Osteoblast (primary cell): ENCODE results near the gene RCOR2. TPM values are rescaled to one million over a fixed set of nuclear protein-coding genes. Genes with fewer than 3 reads are reported as not detected.

Experiments
- DNase-seq: peaks from one replicate; pipeline ENCODE4 v3.0.0; 2011; ENCODE audit warnings: low spot score, mixed read lengths; ENCODE audit not compliant: insufficient read length; ENCODE audit errors: missing footprints
- H2AFZ ChIP-seq: 2 replicates; pipeline ENCODE4 v1.6.0; 2011; ENCODE audit warnings: mild to moderate bottlenecking, low read length
- H3K27ac ChIP-seq: 2 replicates; pipeline ENCODE4 v1.5.1; 2011; ENCODE audit warnings: mild to moderate bottlenecking, low read depth, low read length, moderate library complexity
- H3K27me3 ChIP-seq: 2 replicates; pipeline ENCODE4 v1.6.0; 2012; ENCODE audit warnings: mild to moderate bottlenecking, control low read depth, inconsistent platforms, low read length, moderate library complexity; ENCODE audit not compliant: insufficient read depth
- H3K36me3 ChIP-seq: 2 replicates; pipeline ENCODE4 v1.5.1; 2011; ENCODE audit warnings: mild to moderate bottlenecking, low read length, control low read depth, moderate library complexity; ENCODE audit not compliant: insufficient read depth
- H3K4me1 ChIP-seq: 2 replicates; pipeline ENCODE4 v1.5.1; 2011; ENCODE audit warnings: mild to moderate bottlenecking, low read length, control low read depth, moderate library complexity; ENCODE audit not compliant: insufficient read depth
- H3K4me2 ChIP-seq: 2 replicates; pipeline ENCODE4 v1.6.0; 2011; ENCODE audit warnings: mild to moderate bottlenecking, low read length; ENCODE audit not compliant: insufficient read depth
- H3K4me3 ChIP-seq: fragments of 200-600 bp; sonication (generic); 3 replicates; pipeline ENCODE4 v1.5.1; 2012; ENCODE audit warnings: mild to moderate bottlenecking, low read length, inconsistent platforms; ENCODE audit not compliant: insufficient read depth
- H3K79me2 ChIP-seq: 2 replicates; pipeline ENCODE4 v1.6.0; 2012; ENCODE audit warnings: mild to moderate bottlenecking, low read length, control low read depth, inconsistent platforms; ENCODE audit not compliant: insufficient read depth
- H3K9me3 ChIP-seq: 2 replicates; pipeline ENCODE4 v1.5.1; 2011; ENCODE audit warnings: low read depth, low read length, control low read depth
- H4K20me1 ChIP-seq: 2 replicates; pipeline ENCODE4 v1.6.0; 2012; ENCODE audit warnings: mild to moderate bottlenecking, low read length, control low read depth; ENCODE audit not compliant: insufficient read depth
- total RNA-seq: library from RNA; depleted of rRNA; stranded (reverse); fragments of >200 nt; gene quantifications from 2 replicates; pipeline ENCODE4 v1.2.3, GENCODE V29; 2012
- TF ChIP-seq, protein P1 (sequence below): IDR thresholded peaks from 2 replicates; pipeline ENCODE4 v1.5.1; 2011; ENCODE audit warnings: mild to moderate bottlenecking, low read depth, low read length, moderate library complexity; ENCODE audit errors: extremely low read depth

Gene RCOR2
- total RNA-seq, 1 donor, result under 0.01 TPM

- H3K79me2 ChIP-seq, result peaks cover 86% of the 10 kb centered on the region
- peaks cover 75% of the 10 kb centered on the region for H4K20me1 ChIP-seq
- no peak overlapping the region for H3K27ac ChIP-seq
- no peaks in the 10 kb centered on the region for H3K27me3 ChIP-seq
- DNase-seq, result no peak
- no peaks in the 10 kb centered on the region for H3K36me3 ChIP-seq
- no peak overlapping the region for H2AFZ ChIP-seq
- TF ChIP-seq, protein P1, sequence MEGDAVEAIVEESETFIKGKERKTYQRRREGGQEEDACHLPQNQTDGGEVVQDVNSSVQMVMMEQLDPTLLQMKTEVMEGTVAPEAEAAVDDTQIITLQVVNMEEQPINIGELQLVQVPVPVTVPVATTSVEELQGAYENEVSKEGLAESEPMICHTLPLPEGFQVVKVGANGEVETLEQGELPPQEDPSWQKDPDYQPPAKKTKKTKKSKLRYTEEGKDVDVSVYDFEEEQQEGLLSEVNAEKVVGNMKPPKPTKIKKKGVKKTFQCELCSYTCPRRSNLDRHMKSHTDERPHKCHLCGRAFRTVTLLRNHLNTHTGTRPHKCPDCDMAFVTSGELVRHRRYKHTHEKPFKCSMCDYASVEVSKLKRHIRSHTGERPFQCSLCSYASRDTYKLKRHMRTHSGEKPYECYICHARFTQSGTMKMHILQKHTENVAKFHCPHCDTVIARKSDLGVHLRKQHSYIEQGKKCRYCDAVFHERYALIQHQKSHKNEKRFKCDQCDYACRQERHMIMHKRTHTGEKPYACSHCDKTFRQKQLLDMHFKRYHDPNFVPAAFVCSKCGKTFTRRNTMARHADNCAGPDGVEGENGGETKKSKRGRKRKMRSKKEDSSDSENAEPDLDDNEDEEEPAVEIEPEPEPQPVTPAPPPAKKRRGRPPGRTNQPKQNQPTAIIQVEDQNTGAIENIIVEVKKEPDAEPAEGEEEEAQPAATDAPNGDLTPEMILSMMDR, result no peak
- H3K4me3 ChIP-seq, result no peak overlapping the region
- H3K4me1 ChIP-seq, result peaks cover 41% of the 10 kb centered on the region
- no peaks in the 10 kb centered on the region for H3K9me3 ChIP-seq
- H3K4me2 ChIP-seq, result no peak overlapping the region
Measured at GRCh38 chr11:63874511-63874910, 42.5 kb downstream of the RCOR2 start.

DNA sequence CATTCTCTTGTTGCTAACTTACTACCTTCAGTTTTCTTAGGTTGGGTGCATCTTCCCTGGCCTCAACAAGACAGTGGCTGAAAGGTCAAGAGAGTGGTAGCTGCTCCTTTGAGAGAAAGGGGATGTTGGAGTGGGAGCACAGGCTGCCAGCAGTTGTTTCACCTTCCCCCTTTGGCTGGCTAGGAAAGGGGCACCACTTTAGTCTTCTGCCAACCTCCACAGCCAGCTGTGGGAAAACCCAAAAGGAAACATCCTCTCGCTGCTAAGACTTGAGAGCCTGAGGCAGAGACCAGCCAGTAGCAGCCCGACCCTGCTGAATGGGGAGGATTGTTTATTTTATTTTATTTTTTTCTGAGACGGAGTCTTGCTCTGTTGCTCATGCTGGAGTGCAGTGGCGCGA is 43.7 kb downstream of the RCOR2 start:
- peaks cover 36% of the 10 kb centered on the region for H3K4me1 ChIP-seq
- TF ChIP-seq, protein P1, result no peak
- DNase-seq, result no peak
- H3K79me2 ChIP-seq, result peaks cover 88% of the 10 kb centered on the region
- H3K36me3 ChIP-seq, result no peaks in the 10 kb centered on the region
- no peak overlapping the region for H3K4me2 ChIP-seq
- peaks cover 76% of the 10 kb centered on the region for H4K20me1 ChIP-seq
- no peaks in the 10 kb centered on the region for H3K27me3 ChIP-seq
- H3K9me3 ChIP-seq, result no peaks in the 10 kb centered on the region
- no peak overlapping the region for H2AFZ ChIP-seq
- H3K27ac ChIP-seq, result no peak overlapping the region
- H3K4me3 ChIP-seq, result no peak overlapping the region

- DNase-seq, result no peak
- Histone ChIP-seq H3K4me2 (no peak overlapping the region), H3K9me3 (no peaks in the 10 kb centered on the region), H3K4me3 (no peak overlapping the region), H3K4me1 (peaks cover 36% of the 10 kb centered on the region), H3K36me3 (no peaks in the 10 kb centered on the region), H4K20me1 (peaks cover 74% of the 10 kb centered on the region), H3K27me3 (no peaks in the 10 kb centered on the region), H3K27ac (no peak overlapping the region), H3K79me2 (peaks cover 89% of the 10 kb centered on the region), H2AFZ (no peak overlapping the region)
- TF ChIP-seq, protein P1, result no peak
Measured at GRCh38 chr11:63872800-63873197, 44.2 kb downstream of the RCOR2 start.

- Histone ChIP-seq H3K79me2 (peaks cover 89% of the 10 kb centered on the region), H3K4me3 (no peak overlapping the region), H3K9me3 (no peaks in the 10 kb centered on the region), H3K27me3 (no peaks in the 10 kb centered on the region), H4K20me1 (peaks cover 71% of the 10 kb centered on the region), H3K36me3 (no peaks in the 10 kb centered on the region), H3K27ac (peak overlapping the region; percentile 8), H3K4me1 (peaks cover 36% of the 10 kb centered on the region), H2AFZ (no peak overlapping the region), H3K4me2 (peak overlapping the region; percentile 64)
- TF ChIP-seq, protein P1, result peak; percentile 59
- DNase-seq, result peak; percentile 87
Measured at GRCh38 chr11:63871962-63872799, 44.8 kb downstream of the RCOR2 start.
